DMS153 (cell line): ENCODE measurements around the gene CFAP46.
"Not testable (repeated sequence)": the region's sequence is repeated elsewhere in the genome, so short reads cannot be mapped to it uniquely, and the experiment has no call there.

Source experiments
- DNase-seq: peaks from one replicate; lab custom pipeline; 2025; lab: John Stamatoyannopoulos, UW

Gene CFAP46

GRCh38 chr10:132825783-132826523, 116.4 kb downstream of the CFAP46 start:
- not testable (repeated sequence) for DNase-seq

DNA sequence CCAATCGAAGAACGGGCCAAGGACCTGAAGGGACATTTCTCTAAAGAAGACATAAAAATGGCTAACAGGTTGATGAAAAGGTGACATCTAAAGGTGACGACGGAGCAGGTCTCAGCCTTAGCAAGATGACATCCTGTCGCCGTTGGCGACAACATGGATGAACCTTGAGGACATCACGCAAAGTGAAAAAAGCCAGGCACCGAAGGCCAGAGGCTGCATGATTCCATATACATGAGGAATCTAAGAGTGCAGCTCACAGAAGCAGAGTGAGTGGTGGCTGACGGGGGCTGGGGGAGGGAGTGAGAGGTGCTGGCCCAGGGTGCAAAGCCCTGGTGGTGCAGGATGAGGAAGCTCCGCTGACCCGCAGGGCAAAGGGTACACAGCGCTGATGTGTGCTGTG, 122.3 kb downstream of the CFAP46 start:
- no peak for DNase-seq

DNA sequence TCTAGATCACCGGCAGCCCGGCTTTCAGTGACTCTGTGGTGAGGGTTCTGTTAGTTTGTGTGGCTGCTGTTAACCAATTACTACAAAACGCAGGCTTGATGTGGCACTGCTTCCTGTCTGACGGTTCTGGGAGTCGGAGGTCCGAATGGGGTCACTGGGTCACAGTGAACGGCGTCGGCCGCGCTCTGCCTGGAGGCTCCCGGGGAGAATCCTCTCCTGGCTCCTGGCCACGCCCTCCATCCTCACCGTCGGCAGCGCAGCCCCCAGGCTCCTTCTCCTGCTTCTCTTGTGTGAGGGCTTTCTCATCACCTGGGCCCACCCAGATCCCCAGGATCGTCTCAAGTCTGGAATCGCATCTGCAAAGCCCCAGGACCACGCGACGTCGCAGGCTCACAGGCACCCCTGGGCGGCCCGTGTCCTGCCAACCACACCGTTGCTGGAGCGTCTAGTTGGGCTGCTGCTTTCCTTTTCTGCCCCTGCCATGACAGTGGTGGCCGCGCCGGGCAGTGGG, 124.6 kb downstream of the CFAP46 start:
- DNase-seq: no peak

- no peak for DNase-seq
These were observed 125.7 kb downstream of the CFAP46 start for GRCh38 chr10:132816718-132817117.

DNA sequence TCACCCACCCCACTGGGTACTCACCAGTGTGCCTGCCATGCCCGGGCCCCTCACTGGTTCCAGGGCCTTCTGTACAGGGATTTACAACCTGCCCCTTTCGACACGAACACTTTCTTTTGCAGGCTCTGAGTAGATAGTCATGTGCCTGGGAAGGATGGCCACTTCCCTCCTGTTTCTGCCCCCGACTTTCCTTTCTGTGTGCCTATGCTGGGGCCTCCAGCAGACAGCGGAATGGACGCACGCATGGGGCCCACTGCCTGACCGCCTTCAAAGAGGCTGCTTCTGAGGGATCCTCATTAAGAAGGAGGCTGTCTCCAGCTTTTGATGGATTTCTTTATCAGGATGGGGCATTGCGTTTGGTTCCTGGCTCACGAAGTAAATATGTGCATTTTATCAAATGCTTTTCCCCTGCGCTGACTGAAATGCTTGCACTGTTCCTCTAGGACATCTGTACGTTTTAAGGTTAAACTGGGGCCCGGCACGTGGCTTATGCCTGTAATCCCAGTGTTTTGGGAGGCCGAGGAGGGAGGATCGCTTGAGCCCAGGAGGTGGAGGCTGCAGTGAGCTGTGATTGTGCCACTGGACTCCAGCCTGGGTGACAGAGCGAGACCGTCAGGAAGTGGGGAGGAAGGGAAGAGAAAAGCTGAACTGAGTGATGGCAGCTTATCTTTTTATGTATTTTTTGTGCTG, 127.1 kb downstream of the CFAP46 start:
- DNase-seq: no peak

DNA sequence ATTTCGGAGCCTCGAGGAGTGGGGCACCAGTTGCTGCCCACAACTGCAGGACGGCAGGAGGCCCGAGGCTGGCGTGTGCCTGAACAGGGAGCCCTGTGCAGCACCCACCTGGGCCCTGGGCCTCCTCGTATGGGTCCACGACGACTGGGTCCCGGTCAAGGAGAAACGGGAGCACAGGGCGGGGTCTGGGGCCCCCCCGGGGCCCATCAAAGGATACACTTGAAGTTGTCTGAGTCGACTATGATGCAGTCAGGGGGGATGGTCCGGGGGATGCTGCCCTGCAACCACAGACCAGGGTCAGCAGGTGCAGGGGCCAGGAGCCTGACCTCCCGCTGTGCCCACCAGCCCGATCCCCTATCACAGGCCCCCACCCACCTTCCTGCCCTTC, 127.9 kb downstream of the CFAP46 start:
- no peak for DNase-seq

GRCh38 chr10:132813560-132814468, 128.6 kb downstream of the CFAP46 start:
- no peak for DNase-seq

- no peak for DNase-seq
These were observed 129.4 kb downstream of the CFAP46 start for GRCh38 chr10:132813001-132813401.

GRCh38 chr10:132812520-132812919, 129.8 kb downstream of the CFAP46 start:
- no peak for DNase-seq

DNA sequence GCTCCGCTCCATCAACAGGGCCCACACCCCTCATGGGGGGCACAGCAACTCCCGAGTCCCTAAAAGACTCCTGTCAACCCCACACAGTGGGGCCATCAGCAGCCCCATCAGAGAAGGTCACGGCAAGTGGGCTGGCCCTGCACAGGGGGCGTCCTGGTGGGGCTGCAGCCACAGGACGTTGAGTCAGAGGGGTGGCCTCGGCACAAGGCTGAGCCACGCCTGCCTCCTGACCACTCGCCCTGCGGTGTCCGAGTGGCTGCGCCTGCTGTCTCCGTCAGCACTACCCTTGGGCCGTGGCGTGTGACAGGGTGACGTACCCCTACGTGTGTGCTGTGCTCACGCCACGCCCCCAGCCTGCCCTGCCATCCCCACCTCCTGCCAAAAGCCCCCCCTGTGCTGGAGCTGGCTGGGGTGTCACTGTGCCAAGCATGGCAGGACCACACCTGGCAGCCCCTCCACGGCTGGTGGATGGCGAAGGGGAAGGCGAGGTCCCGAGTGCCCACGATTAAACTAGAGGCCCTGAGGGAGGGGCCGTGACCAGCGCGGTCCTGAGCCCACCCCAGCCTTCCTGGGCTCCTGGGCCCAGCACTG, 130.4 kb downstream of the CFAP46 start:
- no peak for DNase-seq

GRCh38 chr10:132810807-132811700, 131.3 kb downstream of the CFAP46 start:
- no peak for DNase-seq

GRCh38 chr10:132810141-132810806, 132.1 kb downstream of the CFAP46 start:
- DNase-seq: no peak

GRCh38 chr10:132809232-132810140, 132.9 kb downstream of the CFAP46 start:
- no peak for DNase-seq

DNA sequence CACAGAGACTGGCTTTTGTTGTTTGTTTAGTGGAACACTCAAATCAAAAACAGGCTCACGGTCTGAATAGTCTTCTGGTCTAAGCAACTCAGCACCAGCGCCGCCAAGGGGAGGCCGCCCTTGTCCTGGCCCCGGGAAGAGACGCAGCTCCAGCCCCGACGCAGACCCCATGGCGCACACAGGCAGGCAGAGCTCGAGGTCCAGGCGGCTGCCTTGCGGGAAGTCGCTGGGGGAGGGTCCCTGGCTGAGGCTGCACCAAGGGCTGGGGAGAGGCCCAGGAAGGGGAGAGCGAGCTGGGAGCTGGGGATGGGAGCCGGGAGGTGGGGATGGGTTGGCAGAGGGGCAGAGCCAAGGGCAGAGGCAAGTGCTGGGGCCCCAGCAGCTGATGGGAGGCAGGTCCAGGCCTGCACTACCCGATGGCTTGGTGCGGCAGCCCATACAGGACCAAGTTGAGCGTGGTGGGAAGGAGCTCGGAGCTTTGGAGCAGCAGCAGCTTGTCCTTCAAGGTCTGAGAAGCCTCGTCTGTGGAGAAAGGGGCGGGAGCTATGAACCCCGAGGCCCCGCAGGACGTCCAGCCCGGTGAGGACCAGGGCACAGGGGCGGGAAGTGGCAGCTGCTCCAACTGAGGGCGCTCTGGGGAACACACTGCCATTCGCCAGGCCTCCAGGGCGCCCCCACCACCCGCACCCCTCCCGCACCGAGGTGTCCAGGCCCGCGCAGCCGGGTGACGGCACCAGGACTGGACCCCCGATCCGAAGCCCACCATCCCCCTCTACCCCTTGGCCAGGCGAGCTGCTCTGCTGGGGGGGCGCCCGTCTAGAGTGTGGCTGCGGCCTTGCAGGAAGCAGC, 133.8 kb downstream of the CFAP46 start:
- DNase-seq: no peak

GRCh38 chr10:132807621-132808049, 134.7 kb downstream of the CFAP46 start:
- DNase-seq: no peak

GRCh38 chr10:132806561-132807003, 135.8 kb downstream of the CFAP46 start:
- DNase-seq: no peak

- DNase-seq: no peak
These were observed 136.3 kb downstream of the CFAP46 start for GRCh38 chr10:132806110-132806509.

DNA sequence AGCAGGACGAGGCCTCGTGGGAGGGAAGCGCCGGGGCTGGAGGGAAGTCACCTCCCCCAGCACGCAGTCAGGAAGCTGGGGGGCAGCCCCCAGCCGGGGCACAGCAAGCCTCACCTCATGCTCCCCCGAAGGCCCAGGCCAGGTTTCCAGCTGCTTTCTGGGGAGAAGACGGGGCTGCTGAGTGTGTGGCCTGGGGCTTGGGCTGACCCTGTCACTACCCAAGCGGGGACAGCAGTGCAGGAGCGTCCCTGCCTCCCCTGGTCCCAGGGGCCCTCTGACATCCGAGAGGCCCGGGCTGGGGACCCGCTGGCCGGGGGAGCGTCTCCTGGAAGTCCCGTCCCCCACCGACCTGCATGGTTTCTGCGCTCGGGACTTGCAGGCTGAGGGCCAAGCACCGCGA, 136.8 kb downstream of the CFAP46 start:
- no peak for DNase-seq
